H1 (cell line): ENCODE results near the gene FZD4. TPM values are rescaled to one million over a fixed set of nuclear protein-coding genes. Genes with fewer than 3 reads are reported as not detected.

Source experiments
- CTCF ChIA-PET: fragments of 300-600 bp; sonication (Branson Sonifier 250); formaldehyde crosslinking; loops from one replicate; lab custom pipeline; 2021; ENCODE audit not compliant: partially characterized antibody; lab: Charles Lee
- POLR2A ChIA-PET: fragments of 300-600 bp; sonication (Branson Sonifier 250); formaldehyde crosslinking; loops from one replicate; lab custom pipeline; 2021; ENCODE audit warnings: inconsistent platforms; ENCODE audit not compliant: partially characterized antibody; lab: Charles Lee
- DNase-seq, 2 experiments: peaks; one replicate each; pipeline versions ENCODE4 v3.0.0 to v3.0.0-alpha.2; 2010 to 2022; ENCODE audit warnings: low spot score in 2 of 2, low read depth in 1 of 2, mixed read lengths in 1 of 2
- FAIRE-seq: peaks from 2 replicates; lab custom pipeline; 2011; peaks lifted over from hg19 to GRCh38; lab: Jason Lieb, UNC
- H2AFZ ChIP-seq: 2 replicates; pipeline ENCODE4 v1.8.1; 2012; ENCODE audit warnings: low read length, inconsistent platforms
- H2AK5ac ChIP-seq: 2 replicates; pipeline ENCODE4 v1.6.1; 2013; ENCODE audit warnings: low read depth, low read length
- H2BK120ac ChIP-seq: replicated peaks from 2 replicates; pipeline ENCODE3; 2013; ENCODE audit warnings: low read depth, low read length, inconsistent platforms
- H2BK12ac ChIP-seq: 2 replicates; pipeline ENCODE4 v1.6.1; 2013; ENCODE audit warnings: low read depth, low read length
- H2BK15ac ChIP-seq: 2 replicates; pipeline ENCODE4 v1.6.1; 2013; ENCODE audit warnings: low read length
- H2BK20ac ChIP-seq: 2 replicates; pipeline ENCODE4 v1.6.1; 2013; ENCODE audit warnings: low read length
- H2BK5ac ChIP-seq: 2 replicates; pipeline ENCODE4 v1.6.1; 2013; ENCODE audit warnings: low read depth, low read length
- H3K14ac ChIP-seq: 2 replicates; pipeline ENCODE4 v1.6.1; 2013; ENCODE audit warnings: inconsistent platforms; ENCODE audit not compliant: insufficient read length
- H3K18ac ChIP-seq: 2 replicates; pipeline ENCODE4 v1.6.1; 2013; ENCODE audit warnings: low read length; ENCODE audit errors: extremely low read depth
- H3K23ac ChIP-seq: 2 replicates; pipeline ENCODE4 v1.6.1; 2013; ENCODE audit warnings: inconsistent platforms; ENCODE audit not compliant: insufficient read length
- H3K23me2 ChIP-seq: 2 replicates; pipeline ENCODE4 v1.6.1; 2013; ENCODE audit warnings: low read depth, low read length
- H3K27ac ChIP-seq: 2 replicates; pipeline ENCODE4 v1.6.1; 2011; ENCODE audit warnings: low read depth, low read length, inconsistent platforms
- H3K27me3 ChIP-seq, 4 experiments: replicated peaks in 1 of 4; 1 replicate in 1 of 4; 2 replicates in 3 of 4; pipeline versions ENCODE4 v1.6.1 to v1.8.1; 2011 to 2013; ENCODE audit warnings: low read length in 3 of 4, mild to moderate bottlenecking in 3 of 4, inconsistent platforms in 2 of 4, mixed read lengths in 2 of 4, moderate library complexity in 1 of 4; ENCODE audit not compliant: control insufficient read depth in 3 of 4, insufficient read depth in 3 of 4; ENCODE audit errors: extremely low read depth in 1 of 4
- H3K36me3 ChIP-seq, 4 experiments: 2 replicates each; pipeline versions ENCODE4 v1.6.1 to v1.8.1; 2011 to 2013; ENCODE audit warnings: mild to moderate bottlenecking in 4 of 4, low read length in 3 of 4, moderate library complexity in 2 of 4, control low read depth in 1 of 4, inconsistent platforms in 1 of 4; ENCODE audit not compliant: insufficient read depth in 4 of 4, control insufficient read depth in 2 of 4
- H3K4ac ChIP-seq: replicated peaks from 2 replicates; pipeline ENCODE3; 2013; ENCODE audit warnings: low read length, low read depth, mixed read lengths, inconsistent platforms; ENCODE audit not compliant: insufficient read length
- H3K4me1 ChIP-seq, 4 experiments: replicated peaks in 1 of 4; 1 replicate in 1 of 4; 2 replicates in 3 of 4; pipeline versions ENCODE4 v1.6.1 to v1.8.1; 2011 to 2013; ENCODE audit warnings: low read length in 3 of 4, inconsistent platforms in 2 of 4, mixed read lengths in 1 of 4; ENCODE audit not compliant: insufficient read depth in 4 of 4, control insufficient read depth in 3 of 4
- H3K4me2 ChIP-seq, 2 experiments: 2 replicates each; pipeline versions ENCODE4 v1.6.1 to v1.8.1; 2011 to 2013; ENCODE audit warnings: low read depth in 2 of 2, low read length in 2 of 2, control low read depth in 1 of 2, inconsistent platforms in 1 of 2, mild to moderate bottlenecking in 1 of 2; ENCODE audit not compliant: insufficient read depth in 1 of 2
- H3K4me3 ChIP-seq, 4 experiments: fragments of 200-600, 300-600 bp in 1 of 4; sonication (generic), shearing (Covaris generic), sonication (Bioruptor Twin) in 1 of 4; 2 replicates each; pipeline versions ENCODE4 v1.5.1 to v1.8.1; 2011 to 2016; ENCODE audit warnings: low read length in 4 of 4, low read depth in 3 of 4, control low read depth in 2 of 4, inconsistent platforms in 2 of 4, mild to moderate bottlenecking in 2 of 4, mixed read lengths in 1 of 4, moderate library complexity in 1 of 4; ENCODE audit not compliant: insufficient read depth in 2 of 4; ENCODE audit errors: extremely low read depth in 1 of 4
- H3K56ac ChIP-seq: replicated peaks from 2 replicates; pipeline ENCODE3; 2013; ENCODE audit warnings: low read depth, mild to moderate bottlenecking, mixed read lengths, low read length, inconsistent platforms; ENCODE audit not compliant: insufficient read length
- H3K79me1 ChIP-seq: 2 replicates; pipeline ENCODE4 v1.6.1; 2013; ENCODE audit warnings: low read depth, low read length, control low read depth
- H3K79me2 ChIP-seq, 2 experiments: 2 replicates each; pipeline versions ENCODE4 v1.6.1 to v1.8.1; 2012 to 2013; ENCODE audit warnings: low read length in 2 of 2, mild to moderate bottlenecking in 2 of 2, inconsistent platforms in 1 of 2; ENCODE audit not compliant: insufficient read depth in 2 of 2, control insufficient read depth in 1 of 2
- H3K9ac ChIP-seq, 4 experiments: replicated peaks in 1 of 4; 1 replicate in 1 of 4; 2 replicates in 3 of 4; pipeline versions ENCODE4 v1.6.1 to v1.8.1; 2011 to 2013; ENCODE audit warnings: low read depth in 3 of 4, low read length in 3 of 4, control low read depth in 2 of 4, mild to moderate bottlenecking in 2 of 4, moderate library complexity in 2 of 4, inconsistent platforms in 1 of 4; ENCODE audit errors: extremely low read depth in 1 of 4
- H3K9me3 ChIP-seq, 2 experiments: 2 replicates each; pipeline versions ENCODE4 v1.6.1 to v1.8.1; 2012 to 2013; ENCODE audit warnings: mild to moderate bottlenecking in 2 of 2, moderate library complexity in 2 of 2, control low read depth in 1 of 2, inconsistent platforms in 1 of 2, low read depth in 1 of 2, low read length in 1 of 2, mixed read lengths in 1 of 2; ENCODE audit not compliant: insufficient read depth in 2 of 2
- H4K20me1 ChIP-seq, 2 experiments: replicated peaks in 1 of 2; 2 replicates each; pipeline versions ENCODE3 to v1.8.1; 2011 to 2013; ENCODE audit warnings: inconsistent platforms in 2 of 2, low read length in 2 of 2, mild to moderate bottlenecking in 1 of 2; ENCODE audit not compliant: insufficient read depth in 2 of 2, control insufficient read depth in 1 of 2
- H4K5ac ChIP-seq: 2 replicates; pipeline ENCODE4 v1.6.1; 2013; ENCODE audit warnings: low read length, low read depth, mixed read lengths, inconsistent platforms; ENCODE audit not compliant: insufficient read length
- H4K8ac ChIP-seq: 2 replicates; pipeline ENCODE4 v1.8.0; 2013; ENCODE audit warnings: mild to moderate bottlenecking, moderate library complexity, low read length, inconsistent platforms; ENCODE audit not compliant: insufficient read depth; ENCODE audit errors: extremely low read depth
- H4K91ac ChIP-seq: replicated peaks from 2 replicates; pipeline ENCODE3; 2013; ENCODE audit warnings: low read length, mixed read lengths, inconsistent platforms; ENCODE audit not compliant: insufficient read length
- GABPA ChIP-seq: IDR thresholded peaks from 2 replicates; pipeline ENCODE4 v1.6.1; 2011; ENCODE audit warnings: mild to moderate bottlenecking, low read length, moderate library complexity, borderline replicate concordance; ENCODE audit not compliant: insufficient read depth
- NANOG ChIP-seq: IDR thresholded peaks from 2 replicates; pipeline ENCODE4 v1.6.1; 2011; ENCODE audit warnings: low read length, low read depth, mild to moderate bottlenecking, inconsistent platforms; ENCODE audit not compliant: insufficient read depth, poor library complexity, severe bottlenecking
- RAD21 ChIP-seq, 2 experiments: IDR thresholded peaks in 1 of 2; conservative IDR thresholded peaks in 1 of 2; 2 replicates each; pipeline ENCODE4 v1.6.1; 2011; ENCODE audit warnings: low read depth in 2 of 2, low read length in 2 of 2, improper control_type of control experiment in 1 of 2, inconsistent platforms in 1 of 2, mild to moderate bottlenecking in 1 of 2, moderate library complexity in 1 of 2
- SIRT6 ChIP-seq: IDR thresholded peaks from one replicate; pipeline ENCODE4 v1.7.1; 2012; ENCODE audit warnings: low read length, inconsistent platforms
- SRF ChIP-seq: IDR thresholded peaks from 2 replicates; pipeline ENCODE4 v1.6.1; 2011; ENCODE audit warnings: mild to moderate bottlenecking, low read depth, low read length, moderate library complexity
- WGBS, 2 experiments: shearing (Covaris generic) in 1 of 2; methylation state at CpG; one replicate each; pipeline versions ENCODE4 v1.1.6 to v1.1.7; 2013 to 2015; ENCODE audit warnings: low lambda C conversion rate in 2 of 2, mixed read lengths in 2 of 2, inconsistent platforms in 1 of 2, low coverage in 1 of 2, missing lambda C conversion rate in 1 of 2; ENCODE audit not compliant: insufficient replicate concordance in 2 of 2, insufficient coverage in 1 of 2, insufficient read length in 1 of 2; ENCODE audit errors: extremely low coverage in 1 of 2, missing lambda C conversion rate in 1 of 2; 5-methylcytosine and 5-hydroxymethylcytosine counted together
- polyA plus RNA-seq, 7 experiments: library from polyadenylated mRNA; depleted of rRNA in 3 of 7; stranded (reverse) in 5 of 7; unstranded in 2 of 7; fragments of >200 nt in 5 of 7; fragments of 200-250 nt in 2 of 7; gene quantifications; 1 replicate in 5 of 7; 2 replicates in 1 of 7; 4 replicates in 1 of 7; pipeline versions ENCODE4 v1.2.1 to v1.2.3, GENCODE V29; 2011 to 2013; ENCODE audit warnings: missing spikeins in 2 of 7, mixed read lengths in 2 of 7
- total RNA-seq: library from RNA; stranded (reverse); fragmentation: NEBNext Ultra II Directional; extraction: Animal tissue kit (Norgen Biotek cat#: 25700); gene quantifications from 2 replicates; pipeline ENCODE4 v1.2.1, GENCODE V29; 2021
- TF ChIP-seq, protein P1 (sequence below): IDR thresholded peaks from 2 replicates; pipeline ENCODE4 v1.6.1; 2012; ENCODE audit warnings: low read length, inconsistent platforms
- TF ChIP-seq, protein P2 (sequence below): IDR thresholded peaks from 2 replicates; pipeline ENCODE4 v1.6.1; 2011; ENCODE audit warnings: low read depth, mild to moderate bottlenecking, low read length; ENCODE audit not compliant: insufficient read depth
- TF ChIP-seq, protein P3 (sequence below): IDR thresholded peaks from 2 replicates; pipeline ENCODE4 v1.6.1; 2011; ENCODE audit warnings: low read length, improper control_type of control experiment

The FZD4 gene
- total and polyA plus RNA-seq, 2 of the 8 experiments (the other 6 are each of a cell fraction or from before 2014, with no cell fraction given) = 3.1 to 7.1 TPM

DNA sequence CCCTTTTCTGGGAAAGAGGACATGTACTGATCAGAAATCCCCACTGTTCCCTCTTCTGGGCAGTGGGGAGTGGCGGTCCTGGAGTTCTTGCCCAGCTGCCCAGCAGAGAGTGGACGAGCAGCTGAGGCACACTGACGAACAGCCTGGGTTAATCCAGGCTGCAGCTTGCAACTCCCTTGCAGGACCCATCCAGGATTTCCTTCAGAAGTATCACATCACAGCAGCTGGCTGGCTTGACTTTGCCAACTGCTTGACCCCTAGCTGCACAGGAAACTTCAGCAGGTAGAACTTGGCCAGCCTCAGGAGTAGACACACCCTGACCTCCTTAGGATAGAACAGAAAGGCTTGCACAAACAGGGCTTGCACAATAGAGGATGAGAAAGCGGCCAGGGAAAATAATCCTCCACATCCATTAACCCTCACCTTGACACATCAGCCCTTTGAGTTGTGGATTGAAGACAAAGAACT, 27.9 kb upstream of the FZD4 start:
- Histone ChIP-seq H3K18ac (no peak overlapping the region), H3K4me2 (no peak overlapping the region), H3K56ac (no peak overlapping the region), H4K5ac (no peak overlapping the region), H4K91ac (no peak overlapping the region), H3K4ac (no peak overlapping the region), H3K4me3 (no peak overlapping the region), H3K14ac (no peak overlapping the region), H3K79me2 (no peaks in the 10 kb centered on the region), H2AK5ac (no peak overlapping the region), H3K4me1 (no peaks in the 10 kb centered on the region), H2BK5ac (no peak overlapping the region), H2BK20ac (no peak overlapping the region), H3K23me2 (no peaks in the 10 kb centered on the region), H4K8ac (no peak overlapping the region), H3K27ac (no peak overlapping the region), H3K9ac (no peak overlapping the region), H3K23ac (no peak overlapping the region), H3K9me3 (no peaks in the 10 kb centered on the region), H3K27me3 (no peaks in the 10 kb centered on the region), H2AFZ (no peak overlapping the region), H3K36me3 (no peaks in the 10 kb centered on the region), H2BK120ac (no peak overlapping the region), H4K20me1 (no peaks in the 10 kb centered on the region), H3K79me1 (no peaks in the 10 kb centered on the region), H2BK15ac (no peak overlapping the region), H2BK12ac (no peak overlapping the region)
- CTCF ChIA-PET = interaction anchor here (0.7 to 5.3 kb wide), 6 partner anchors 9 to 307 kb away, joined by 3 to 25 read pairs (median 4); no protein-coding TSS in a partner anchor
- no peak for FAIRE-seq
- no peak for DNase-seq
- 87% methylated on average over 4 of the region's 4 CpGs; no CpG with 5 or more reads in 1 of the 2 experiments for WGBS, 2 experiments
- POLR2A ChIA-PET = no interaction called here
- TF ChIP-seq, protein P1, sequence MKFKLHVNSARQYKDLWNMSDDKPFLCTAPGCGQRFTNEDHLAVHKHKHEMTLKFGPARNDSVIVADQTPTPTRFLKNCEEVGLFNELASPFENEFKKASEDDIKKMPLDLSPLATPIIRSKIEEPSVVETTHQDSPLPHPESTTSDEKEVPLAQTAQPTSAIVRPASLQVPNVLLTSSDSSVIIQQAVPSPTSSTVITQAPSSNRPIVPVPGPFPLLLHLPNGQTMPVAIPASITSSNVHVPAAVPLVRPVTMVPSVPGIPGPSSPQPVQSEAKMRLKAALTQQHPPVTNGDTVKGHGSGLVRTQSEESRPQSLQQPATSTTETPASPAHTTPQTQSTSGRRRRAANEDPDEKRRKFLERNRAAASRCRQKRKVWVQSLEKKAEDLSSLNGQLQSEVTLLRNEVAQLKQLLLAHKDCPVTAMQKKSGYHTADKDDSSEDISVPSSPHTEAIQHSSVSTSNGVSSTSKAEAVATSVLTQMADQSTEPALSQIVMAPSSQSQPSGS = no peak
- TF ChIP-seq, protein P2, sequence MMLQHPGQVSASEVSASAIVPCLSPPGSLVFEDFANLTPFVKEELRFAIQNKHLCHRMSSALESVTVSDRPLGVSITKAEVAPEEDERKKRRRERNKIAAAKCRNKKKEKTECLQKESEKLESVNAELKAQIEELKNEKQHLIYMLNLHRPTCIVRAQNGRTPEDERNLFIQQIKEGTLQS = no peak
- TF ChIP-seq SIRT6 (no peak), NANOG (no peak), GABPA (no peak), SRF (no peak), RAD21 (IDR thresholded peaks at IDR 0.05 in 1 of 2, conservative IDR thresholded peaks at IDR 0.05 in 1 of 2; ENCODE audit: low read depth in 2 of 2, low read length in 2 of 2) (no peak)
- TF ChIP-seq, protein P3, sequence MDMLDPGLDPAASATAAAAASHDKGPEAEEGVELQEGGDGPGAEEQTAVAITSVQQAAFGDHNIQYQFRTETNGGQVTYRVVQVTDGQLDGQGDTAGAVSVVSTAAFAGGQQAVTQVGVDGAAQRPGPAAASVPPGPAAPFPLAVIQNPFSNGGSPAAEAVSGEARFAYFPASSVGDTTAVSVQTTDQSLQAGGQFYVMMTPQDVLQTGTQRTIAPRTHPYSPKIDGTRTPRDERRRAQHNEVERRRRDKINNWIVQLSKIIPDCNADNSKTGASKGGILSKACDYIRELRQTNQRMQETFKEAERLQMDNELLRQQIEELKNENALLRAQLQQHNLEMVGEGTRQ = no peak
